DND-41 (cell line): ENCODE data around the gene ATP8A2.

ENCODE experiments used
- ATAC-seq: fragments of 200-7000 bp; cut with Tn5 transposase; 3 replicates; pipeline ENCODE4 v1.9.1; 2021; ENCODE audit warnings: low read depth; ENCODE audit not compliant: insufficient read depth
- DNase-seq: peaks from one replicate; pipeline ENCODE4 v3.0.0-alpha.2; 2020
- H2AFZ ChIP-seq: 2 replicates; pipeline ENCODE4 v1.6.0; 2012; ENCODE audit warnings: low read depth, low read length
- H3K27ac ChIP-seq: 2 replicates; pipeline ENCODE4 v1.5.1; 2012; ENCODE audit warnings: low read length, inconsistent platforms
- H3K27me3 ChIP-seq: fragments of 200-600 bp; sonication (generic); 2 replicates; pipeline ENCODE4 v1.6.0; 2012; ENCODE audit warnings: low read length, mild to moderate bottlenecking, inconsistent platforms; ENCODE audit not compliant: insufficient read depth, poor library complexity
- H3K36me3 ChIP-seq: 2 replicates; pipeline ENCODE4 v1.5.1; 2012; ENCODE audit warnings: low read length, inconsistent platforms; ENCODE audit not compliant: insufficient read depth
- H3K4me1 ChIP-seq: 2 replicates; pipeline ENCODE4 v1.5.1; 2012; ENCODE audit warnings: mild to moderate bottlenecking, low read length; ENCODE audit not compliant: insufficient read depth
- H3K4me2 ChIP-seq: 2 replicates; pipeline ENCODE4 v1.6.0; 2012; ENCODE audit warnings: mild to moderate bottlenecking, moderate library complexity, low read length, inconsistent platforms; ENCODE audit not compliant: insufficient read depth
- H3K4me3 ChIP-seq, 2 experiments: fragments of 200-600 bp in 1 of 2; shearing (Covaris generic) in 1 of 2; 2 replicates each; pipeline ENCODE4 v1.5.1; 2012 to 2016; ENCODE audit warnings: inconsistent platforms in 2 of 2, low read length in 2 of 2, mild to moderate bottlenecking in 2 of 2, low read depth in 1 of 2, moderate library complexity in 1 of 2
- H3K79me2 ChIP-seq: 2 replicates; pipeline ENCODE4 v1.6.0; 2012; ENCODE audit warnings: low read length, inconsistent platforms; ENCODE audit not compliant: insufficient read depth
- H3K9ac ChIP-seq: 2 replicates; pipeline ENCODE4 v1.6.0; 2012; ENCODE audit warnings: low read depth, mild to moderate bottlenecking, inconsistent platforms, low read length, moderate library complexity
- H3K9me3 ChIP-seq: 2 replicates; pipeline ENCODE4 v1.5.1; 2012; ENCODE audit warnings: low read length, moderate library complexity, mild to moderate bottlenecking, inconsistent platforms; ENCODE audit not compliant: insufficient read depth, severe bottlenecking
- H4K20me1 ChIP-seq: 2 replicates; pipeline ENCODE4 v1.6.0; 2012; ENCODE audit warnings: low read length; ENCODE audit not compliant: insufficient read depth
- CTCF ChIP-seq: IDR thresholded peaks from 2 replicates; pipeline ENCODE4 v1.5.1; 2012; ENCODE audit warnings: borderline replicate concordance, low read length, moderate library complexity, mild to moderate bottlenecking; ENCODE audit not compliant: poor library complexity, severe bottlenecking; ENCODE audit errors: extremely low read depth
- EZH2 ChIP-seq: IDR thresholded peaks from 3 replicates; pipeline ENCODE4 v1.6.1; 2012; ENCODE audit warnings: borderline replicate concordance, low read depth, mild to moderate bottlenecking, moderate library complexity, low read length, inconsistent platforms; ENCODE audit not compliant: severe bottlenecking

ATP8A2 gene

GRCh38 chr13:25455146-25455545, 83.4 kb downstream of the ATP8A2 start:
- no peak for TF ChIP-seq EZH2
- TF ChIP-seq CTCF = no peak
- ATAC-seq (no peak), DNase-seq (no peak)
- Histone ChIP-seq H3K27me3 (peaks cover 3% of the 10 kb centered on the region), H3K9ac (no peak overlapping the region), H3K9me3 (no peaks in the 10 kb centered on the region), H3K79me2 (no peaks in the 10 kb centered on the region), H2AFZ (no peak overlapping the region), H3K27ac (no peak overlapping the region), H3K4me3 (no peak overlapping the region), H3K4me2 (no peak overlapping the region), H3K36me3 (no peaks in the 10 kb centered on the region), H3K4me1 (no peaks in the 10 kb centered on the region), H4K20me1 (no peaks in the 10 kb centered on the region)

- no peak for TF ChIP-seq CTCF
- no peak for TF ChIP-seq EZH2
- Histone ChIP-seq H4K20me1 (no peaks in the 10 kb centered on the region), H3K4me3 (no peak overlapping the region), H3K27me3 (peaks cover 7% of the 10 kb centered on the region), H3K27ac (no peak overlapping the region), H3K4me1 (no peaks in the 10 kb centered on the region), H3K79me2 (no peaks in the 10 kb centered on the region), H3K9ac (no peak overlapping the region), H3K36me3 (no peaks in the 10 kb centered on the region), H3K4me2 (no peak overlapping the region), H3K9me3 (no peaks in the 10 kb centered on the region), H2AFZ (no peak overlapping the region)
- DNase-seq = no peak
- ATAC-seq = no peak
Observed at GRCh38 chr13:25457566-25457965, 85.8 kb downstream of the ATP8A2 start.

- no peak for ATAC-seq
- peaks cover 15% of the 10 kb centered on the region for H3K27me3 ChIP-seq
- H3K4me2 ChIP-seq = no peak overlapping the region
- no peaks in the 10 kb centered on the region for H3K9me3 ChIP-seq
- DNase-seq = no peak
- TF ChIP-seq EZH2 (no peak), CTCF (no peak)
- no peak overlapping the region for H2AFZ ChIP-seq
- no peak overlapping the region for H3K4me3 ChIP-seq
- no peaks in the 10 kb centered on the region for H3K4me1 ChIP-seq
- H3K36me3 ChIP-seq = no peaks in the 10 kb centered on the region
- H3K9ac ChIP-seq = no peak overlapping the region
- no peak overlapping the region for H3K27ac ChIP-seq
- H4K20me1 ChIP-seq = no peaks in the 10 kb centered on the region
- H3K79me2 ChIP-seq = no peaks in the 10 kb centered on the region
Observed at GRCh38 chr13:25462301-25463125, 90.7 kb downstream of the ATP8A2 start.

GRCh38 chr13:25463496-25463895, 91.7 kb downstream of the ATP8A2 start:
- Histone ChIP-seq H3K4me3 (no peak overlapping the region), H3K4me1 (no peaks in the 10 kb centered on the region), H3K9me3 (no peaks in the 10 kb centered on the region), H3K9ac (no peak overlapping the region), H3K27me3 (peaks cover 15% of the 10 kb centered on the region), H3K79me2 (no peaks in the 10 kb centered on the region), H3K4me2 (no peak overlapping the region), H2AFZ (no peak overlapping the region), H3K27ac (no peak overlapping the region), H4K20me1 (no peaks in the 10 kb centered on the region), H3K36me3 (no peaks in the 10 kb centered on the region)
- ATAC-seq (no peak), DNase-seq (no peak)
- no peak for TF ChIP-seq EZH2
- no peak for TF ChIP-seq CTCF
